NB4 (cell line): ENCODE results near the gene CELA2B.

Experiments
- DNase-seq: peaks from one replicate; pipeline ENCODE4 v3.0.0; 2010; ENCODE audit warnings: low read depth
- H3K4me3 ChIP-seq: one replicate; pipeline ENCODE4 v1.5.1; 2011; ENCODE audit warnings: mild to moderate bottlenecking, low read depth, low read length, moderate library complexity
- CTCF ChIP-seq: IDR thresholded peaks from one replicate; pipeline ENCODE4 v1.5.1; 2012; ENCODE audit warnings: low read depth, low read length
- MAX ChIP-seq: IDR thresholded peaks from 2 replicates; pipeline ENCODE4 v1.6.1; 2011; ENCODE audit warnings: low read depth, low read length
- MYC ChIP-seq: IDR thresholded peaks from 2 replicates; pipeline ENCODE4 v1.6.1; 2011; ENCODE audit warnings: low read depth, low read length
- POLR2A ChIP-seq: IDR thresholded peaks from 2 replicates; pipeline ENCODE4 v1.6.1; 2011; ENCODE audit warnings: mild to moderate bottlenecking; ENCODE audit not compliant: insufficient read length; ENCODE audit errors: extremely low read depth

CELA2B gene

GRCh38 chr1:15443281-15443680 lies 32.6 kb upstream of the CELA2B start:
- DNase-seq, result no peak
- H3K4me3 ChIP-seq, result no peak overlapping the region
- no peak for TF ChIP-seq CTCF
- no peak for TF ChIP-seq MAX
- TF ChIP-seq MYC, result no peak
- no peak for TF ChIP-seq POLR2A

- DNase-seq, result no peak
- H3K4me3 ChIP-seq, result no peak overlapping the region
- no peak for TF ChIP-seq POLR2A
- no peak for TF ChIP-seq MYC
- no peak for TF ChIP-seq CTCF
- no peak for TF ChIP-seq MAX
Observed at GRCh38 chr1:15444468-15445389, 31.2 kb upstream of the CELA2B start.

- DNase-seq, result peak; percentile 54
- TF ChIP-seq CTCF (no peak), POLR2A (no peak), MAX (no peak), MYC (no peak)
- H3K4me3 ChIP-seq, result no peak overlapping the region
Observed at GRCh38 chr1:15445390-15446122, 30.3 kb upstream of the CELA2B start.

GRCh38 chr1:15446212-15446611 lies 29.7 kb upstream of the CELA2B start:
- DNase-seq, result no peak
- no peak overlapping the region for H3K4me3 ChIP-seq
- no peak for TF ChIP-seq POLR2A
- no peak for TF ChIP-seq MYC
- no peak for TF ChIP-seq MAX
- TF ChIP-seq CTCF, result no peak

- DNase-seq, result no peak
- H3K4me3 ChIP-seq, result no peak overlapping the region
- TF ChIP-seq CTCF (no peak), MYC (no peak), MAX (no peak)
Observed at GRCh38 chr1:15448877-15449462, 26.9 kb upstream of the CELA2B start.
